ENCODE results near the gene EEF1AKMT2. TPM values are rescaled to one million over a fixed set of nuclear protein-coding genes. Genes with fewer than 3 reads are reported as not detected.
"Not testable (repeated sequence)": the region's sequence is repeated elsewhere in the genome, so short reads cannot be mapped to it uniquely, and the experiment has no call there.

EEF1AKMT2 gene
- total RNA-seq, 1 donor: 25.3 TPM

GRCh38 chr10:124799211-124799610 lies 7.5 kb upstream of the EEF1AKMT2 start:
- no peak overlapping the region for H3K4me3 ChIP-seq (ENCODE audit: low read depth, low read length)
- no peak for DNase-seq (ENCODE audit: low read depth)
- TF ChIP-seq, protein P1, sequence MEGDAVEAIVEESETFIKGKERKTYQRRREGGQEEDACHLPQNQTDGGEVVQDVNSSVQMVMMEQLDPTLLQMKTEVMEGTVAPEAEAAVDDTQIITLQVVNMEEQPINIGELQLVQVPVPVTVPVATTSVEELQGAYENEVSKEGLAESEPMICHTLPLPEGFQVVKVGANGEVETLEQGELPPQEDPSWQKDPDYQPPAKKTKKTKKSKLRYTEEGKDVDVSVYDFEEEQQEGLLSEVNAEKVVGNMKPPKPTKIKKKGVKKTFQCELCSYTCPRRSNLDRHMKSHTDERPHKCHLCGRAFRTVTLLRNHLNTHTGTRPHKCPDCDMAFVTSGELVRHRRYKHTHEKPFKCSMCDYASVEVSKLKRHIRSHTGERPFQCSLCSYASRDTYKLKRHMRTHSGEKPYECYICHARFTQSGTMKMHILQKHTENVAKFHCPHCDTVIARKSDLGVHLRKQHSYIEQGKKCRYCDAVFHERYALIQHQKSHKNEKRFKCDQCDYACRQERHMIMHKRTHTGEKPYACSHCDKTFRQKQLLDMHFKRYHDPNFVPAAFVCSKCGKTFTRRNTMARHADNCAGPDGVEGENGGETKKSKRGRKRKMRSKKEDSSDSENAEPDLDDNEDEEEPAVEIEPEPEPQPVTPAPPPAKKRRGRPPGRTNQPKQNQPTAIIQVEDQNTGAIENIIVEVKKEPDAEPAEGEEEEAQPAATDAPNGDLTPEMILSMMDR (IDR thresholded peaks at IDR 0.05; ENCODE audit: insufficient read depth, low read length): no peak

DNA sequence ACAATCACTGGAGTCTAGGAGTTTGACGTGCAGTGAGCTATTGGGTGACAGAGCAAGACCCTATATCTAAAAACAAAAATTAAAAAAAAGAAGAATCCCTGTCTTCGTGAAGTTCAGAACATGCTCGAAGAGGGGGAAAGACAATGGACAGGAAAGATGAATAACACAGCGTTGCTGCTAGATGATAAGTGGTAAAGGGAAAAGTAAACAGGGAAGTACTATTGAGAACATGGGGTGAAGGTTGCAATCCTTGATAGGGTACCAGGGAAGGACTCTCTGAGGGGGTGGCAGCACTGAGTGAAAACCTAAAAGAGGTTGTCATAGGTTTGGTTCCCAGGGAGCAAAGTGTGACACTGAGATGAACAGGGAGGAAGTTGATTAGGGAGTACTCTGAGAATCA lies 7.1 kb upstream of the EEF1AKMT2 start:
- H3K4me3 ChIP-seq (ENCODE audit: low read depth, low read length): no peak overlapping the region
- TF ChIP-seq, protein P1 (IDR thresholded peaks at IDR 0.05; ENCODE audit: insufficient read depth, low read length): no peak
- DNase-seq (ENCODE audit: low read depth): no peak

DNA sequence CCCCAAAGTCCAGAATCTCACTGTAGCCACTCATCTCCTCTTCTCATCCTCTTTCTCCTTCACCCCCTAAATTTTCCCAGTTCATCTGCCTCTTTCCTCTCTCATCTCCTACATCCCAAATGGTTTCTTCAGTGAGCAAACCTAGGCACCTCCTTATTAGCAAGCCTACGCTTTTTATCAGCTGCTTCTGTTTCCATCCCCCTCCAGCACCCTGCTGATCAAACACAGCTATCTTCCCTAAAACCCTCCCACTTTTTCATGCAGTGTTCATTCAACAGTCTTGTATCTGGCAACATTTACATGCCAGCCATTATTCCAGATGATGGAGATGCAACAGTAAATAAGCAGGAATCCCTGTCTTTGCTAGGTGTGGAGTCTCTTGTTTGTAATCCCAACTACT lies 6.7 kb upstream of the EEF1AKMT2 start:
- TF ChIP-seq, protein P1 (IDR thresholded peaks at IDR 0.05; ENCODE audit: insufficient read depth, low read length): no peak
- DNase-seq (ENCODE audit: low read depth): no peak
- no peak overlapping the region for H3K4me3 ChIP-seq (ENCODE audit: low read depth, low read length)

GRCh38 chr10:124792998-124793352 lies 1.3 kb upstream of the EEF1AKMT2 start:
- TF ChIP-seq, protein P1 (IDR thresholded peaks at IDR 0.05; ENCODE audit: insufficient read depth, low read length): no peak
- no peak for DNase-seq (ENCODE audit: low read depth)
- no peak overlapping the region for H3K4me3 ChIP-seq (ENCODE audit: low read depth, low read length)

DNA sequence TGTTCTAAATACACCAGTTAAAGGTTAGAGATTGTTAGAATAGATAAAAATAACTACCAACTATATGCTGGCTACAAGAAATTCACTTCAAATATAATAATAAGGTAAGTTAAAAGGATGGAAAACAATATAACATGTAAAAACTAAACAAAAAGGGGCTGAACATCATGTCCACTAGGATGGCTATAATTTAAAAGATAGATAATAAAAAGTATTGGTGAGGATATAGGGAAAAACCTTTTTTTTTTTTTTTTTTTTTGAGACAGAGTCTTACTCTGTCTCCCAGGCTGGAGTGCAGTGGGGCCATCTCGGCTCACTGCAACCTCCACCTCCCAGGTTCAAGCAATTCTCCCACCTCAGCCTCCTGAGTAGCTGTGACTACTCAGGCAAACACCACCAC lies 8.8 kb downstream of the EEF1AKMT2 start:
- not testable (repeated sequence) for H3K4me3 ChIP-seq (ENCODE audit: low read depth, low read length); DNase-seq (ENCODE audit: low read depth)

DNA sequence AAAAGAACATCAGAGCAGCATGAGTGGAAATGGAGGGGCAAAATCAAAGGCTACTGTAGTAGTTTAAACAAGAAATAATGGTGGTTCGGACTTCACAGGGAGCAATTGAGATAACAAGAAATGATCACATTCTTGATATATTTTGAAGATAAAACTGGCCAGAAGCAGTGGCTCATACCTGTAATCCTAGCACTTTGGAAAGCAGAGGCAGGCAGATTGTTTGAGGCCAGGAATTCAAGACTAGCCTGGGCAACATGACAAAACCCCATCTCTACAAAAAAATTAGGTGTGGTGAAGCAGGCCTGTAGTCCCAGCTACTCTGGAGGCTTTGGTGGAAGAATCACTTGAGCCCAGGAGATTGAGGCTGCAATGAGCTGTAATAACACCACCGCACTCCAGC lies 22.9 kb downstream of the EEF1AKMT2 start:
- no peak for DNase-seq (ENCODE audit: low read depth)
- H3K4me3 ChIP-seq (ENCODE audit: low read depth, low read length): no peak overlapping the region
- TF ChIP-seq, protein P1 (IDR thresholded peaks at IDR 0.05; ENCODE audit: insufficient read depth, low read length): no peak

GRCh38 chr10:124765256-124765655 lies 26.4 kb downstream of the EEF1AKMT2 start:
- TF ChIP-seq, protein P1 (IDR thresholded peaks at IDR 0.05; ENCODE audit: insufficient read depth, low read length): no peak
- no peak overlapping the region for H3K4me3 ChIP-seq (ENCODE audit: low read depth, low read length)
- DNase-seq (ENCODE audit: low read depth): no peak

Data from fibroblast of the aortic adventitia (primary cell).